Esophagus muscularis mucosa (tissue), 3 donors: ENCODE data around the gene RASGRF1.

Source experiments
- CTCF ChIP-seq, 3 experiments: fragments of 200-600 bp in 2 of 3; fragments of 450-650 bp in 1 of 3; sonication (generic) in 2 of 3; IDR thresholded peaks; one replicate each; pipeline ENCODE4 v1.5.1; 2017 to 2019; ENCODE audit warnings: antibody characterized with exemption in 3 of 3, mild to moderate bottlenecking in 2 of 3, moderate library complexity in 1 of 3
- POLR2A ChIP-seq: fragments of 450-650 bp; IDR thresholded peaks from one replicate; pipeline ENCODE4 v1.6.1; 2017; ENCODE audit warnings: antibody characterized with exemption, moderate library complexity, mild to moderate bottlenecking, low read depth

- TF ChIP-seq CTCF (IDR thresholded peaks at IDR 0.05) (no peak), POLR2A (no peak)
Observed at GRCh38 chr15:78923015-78923414, 167.6 kb downstream of the RASGRF1 start.
